ENCODE data around the gene LTBP4.

The LTBP4 gene

GRCh38 chr19:40607311-40608239 is 6.4 kb downstream of the LTBP4 start:
- TF ChIP-seq POLR2AphosphoS5 (IDR thresholded peaks at IDR 0.05; ENCODE audit: low read depth, low read length) (no peak), REST (IDR thresholded peaks at IDR 0.05; ENCODE audit: insufficient read depth in 1 of 2, low read depth in 2 of 2, low read length in 2 of 2) (no peak), FOXP2 (optimal IDR thresholded peaks at IDR 0.05; ENCODE audit: borderline replicate concordance, extremely low read depth, extremely low read length, insufficient read depth) (no peak), TAF1 (IDR thresholded peaks at IDR 0.05; ENCODE audit: borderline replicate concordance, insufficient read depth, low read length) (no peak), SIN3A (IDR thresholded peaks at IDR 0.05; ENCODE audit: borderline replicate concordance, insufficient read depth, low read length) (no peak)

- TF ChIP-seq FOXP2 (optimal IDR thresholded peaks at IDR 0.05; ENCODE audit: borderline replicate concordance, extremely low read depth, extremely low read length, insufficient read depth) (no peak), POLR2AphosphoS5 (IDR thresholded peaks at IDR 0.05; ENCODE audit: low read depth, low read length) (no peak), REST (IDR thresholded peaks at IDR 0.05; ENCODE audit: insufficient read depth in 1 of 2, low read depth in 2 of 2, low read length in 2 of 2) (no peak), TAF1 (IDR thresholded peaks at IDR 0.05; ENCODE audit: borderline replicate concordance, insufficient read depth, low read length) (no peak), SIN3A (IDR thresholded peaks at IDR 0.05; ENCODE audit: borderline replicate concordance, insufficient read depth, low read length) (no peak)
These were observed 7.1 kb downstream of the LTBP4 start for GRCh38 chr19:40608240-40608621.

GRCh38 chr19:40608957-40609356 is 7.8 kb downstream of the LTBP4 start:
- TF ChIP-seq TAF1 (IDR thresholded peaks at IDR 0.05; ENCODE audit: borderline replicate concordance, insufficient read depth, low read length) (no peak), POLR2AphosphoS5 (IDR thresholded peaks at IDR 0.05; ENCODE audit: low read depth, low read length) (no peak), REST (IDR thresholded peaks at IDR 0.05; ENCODE audit: insufficient read depth in 1 of 2, low read depth in 2 of 2, low read length in 2 of 2) (no peak), SIN3A (IDR thresholded peaks at IDR 0.05; ENCODE audit: borderline replicate concordance, insufficient read depth, low read length) (no peak), FOXP2 (optimal IDR thresholded peaks at IDR 0.05; ENCODE audit: borderline replicate concordance, extremely low read depth, extremely low read length, insufficient read depth) (no peak)

GRCh38 chr19:40609561-40610395 is 8.6 kb downstream of the LTBP4 start:
- TF ChIP-seq FOXP2 (optimal IDR thresholded peaks at IDR 0.05; ENCODE audit: borderline replicate concordance, extremely low read depth, extremely low read length, insufficient read depth) (no peak), POLR2AphosphoS5 (IDR thresholded peaks at IDR 0.05; ENCODE audit: low read depth, low read length) (no peak), TAF1 (IDR thresholded peaks at IDR 0.05; ENCODE audit: borderline replicate concordance, insufficient read depth, low read length) (no peak), SIN3A (IDR thresholded peaks at IDR 0.05; ENCODE audit: borderline replicate concordance, insufficient read depth, low read length) (no peak), REST (IDR thresholded peaks at IDR 0.05; ENCODE audit: insufficient read depth in 1 of 2, low read depth in 2 of 2, low read length in 2 of 2) (no peak)
